H1 (cell line): ENCODE data around the gene RGL1. TPM values are rescaled to one million over a fixed set of nuclear protein-coding genes. Genes with fewer than 3 reads are reported as not detected.

ENCODE experiments used
- CTCF ChIA-PET: fragments of 300-600 bp; sonication (Branson Sonifier 250); formaldehyde crosslinking; loops from one replicate; lab custom pipeline; 2021; ENCODE audit not compliant: partially characterized antibody; lab: Charles Lee
- POLR2A ChIA-PET: fragments of 300-600 bp; sonication (Branson Sonifier 250); formaldehyde crosslinking; loops from one replicate; lab custom pipeline; 2021; ENCODE audit warnings: inconsistent platforms; ENCODE audit not compliant: partially characterized antibody; lab: Charles Lee
- DNase-seq, 2 experiments: peaks; one replicate each; pipeline versions ENCODE4 v3.0.0 to v3.0.0-alpha.2; 2010 to 2022; ENCODE audit warnings: low spot score in 2 of 2, low read depth in 1 of 2, mixed read lengths in 1 of 2
- FAIRE-seq: peaks from 2 replicates; lab custom pipeline; 2011; peaks lifted over from hg19 to GRCh38; lab: Jason Lieb, UNC
- H2AFZ ChIP-seq: 2 replicates; pipeline ENCODE4 v1.8.1; 2012; ENCODE audit warnings: low read length, inconsistent platforms
- H2AK5ac ChIP-seq: 2 replicates; pipeline ENCODE4 v1.6.1; 2013; ENCODE audit warnings: low read depth, low read length
- H2BK120ac ChIP-seq: replicated peaks from 2 replicates; pipeline ENCODE3; 2013; ENCODE audit warnings: low read depth, low read length, inconsistent platforms
- H2BK12ac ChIP-seq: 2 replicates; pipeline ENCODE4 v1.6.1; 2013; ENCODE audit warnings: low read depth, low read length
- H2BK15ac ChIP-seq: 2 replicates; pipeline ENCODE4 v1.6.1; 2013; ENCODE audit warnings: low read length
- H2BK20ac ChIP-seq: 2 replicates; pipeline ENCODE4 v1.6.1; 2013; ENCODE audit warnings: low read length
- H2BK5ac ChIP-seq: 2 replicates; pipeline ENCODE4 v1.6.1; 2013; ENCODE audit warnings: low read depth, low read length
- H3K14ac ChIP-seq: 2 replicates; pipeline ENCODE4 v1.6.1; 2013; ENCODE audit warnings: inconsistent platforms; ENCODE audit not compliant: insufficient read length
- H3K18ac ChIP-seq: 2 replicates; pipeline ENCODE4 v1.6.1; 2013; ENCODE audit warnings: low read length; ENCODE audit errors: extremely low read depth
- H3K23ac ChIP-seq: 2 replicates; pipeline ENCODE4 v1.6.1; 2013; ENCODE audit warnings: inconsistent platforms; ENCODE audit not compliant: insufficient read length
- H3K23me2 ChIP-seq: 2 replicates; pipeline ENCODE4 v1.6.1; 2013; ENCODE audit warnings: low read depth, low read length
- H3K27ac ChIP-seq: 2 replicates; pipeline ENCODE4 v1.6.1; 2011; ENCODE audit warnings: low read depth, low read length, inconsistent platforms
- H3K27me3 ChIP-seq, 4 experiments: replicated peaks in 1 of 4; 1 replicate in 1 of 4; 2 replicates in 3 of 4; pipeline versions ENCODE4 v1.6.1 to v1.8.1; 2011 to 2013; ENCODE audit warnings: low read length in 3 of 4, mild to moderate bottlenecking in 3 of 4, inconsistent platforms in 2 of 4, mixed read lengths in 2 of 4, moderate library complexity in 1 of 4; ENCODE audit not compliant: control insufficient read depth in 3 of 4, insufficient read depth in 3 of 4; ENCODE audit errors: extremely low read depth in 1 of 4
- H3K36me3 ChIP-seq, 4 experiments: 2 replicates each; pipeline versions ENCODE4 v1.6.1 to v1.8.1; 2011 to 2013; ENCODE audit warnings: mild to moderate bottlenecking in 4 of 4, low read length in 3 of 4, moderate library complexity in 2 of 4, control low read depth in 1 of 4, inconsistent platforms in 1 of 4; ENCODE audit not compliant: insufficient read depth in 4 of 4, control insufficient read depth in 2 of 4
- H3K4ac ChIP-seq: replicated peaks from 2 replicates; pipeline ENCODE3; 2013; ENCODE audit warnings: low read length, low read depth, mixed read lengths, inconsistent platforms; ENCODE audit not compliant: insufficient read length
- H3K4me1 ChIP-seq, 4 experiments: replicated peaks in 1 of 4; 1 replicate in 1 of 4; 2 replicates in 3 of 4; pipeline versions ENCODE4 v1.6.1 to v1.8.1; 2011 to 2013; ENCODE audit warnings: low read length in 3 of 4, inconsistent platforms in 2 of 4, mixed read lengths in 1 of 4; ENCODE audit not compliant: insufficient read depth in 4 of 4, control insufficient read depth in 3 of 4
- H3K4me2 ChIP-seq, 2 experiments: 2 replicates each; pipeline versions ENCODE4 v1.6.1 to v1.8.1; 2011 to 2013; ENCODE audit warnings: low read depth in 2 of 2, low read length in 2 of 2, control low read depth in 1 of 2, inconsistent platforms in 1 of 2, mild to moderate bottlenecking in 1 of 2; ENCODE audit not compliant: insufficient read depth in 1 of 2
- H3K4me3 ChIP-seq, 4 experiments: fragments of 200-600, 300-600 bp in 1 of 4; sonication (generic), shearing (Covaris generic), sonication (Bioruptor Twin) in 1 of 4; 2 replicates each; pipeline versions ENCODE4 v1.5.1 to v1.8.1; 2011 to 2016; ENCODE audit warnings: low read length in 4 of 4, low read depth in 3 of 4, control low read depth in 2 of 4, inconsistent platforms in 2 of 4, mild to moderate bottlenecking in 2 of 4, mixed read lengths in 1 of 4, moderate library complexity in 1 of 4; ENCODE audit not compliant: insufficient read depth in 2 of 4; ENCODE audit errors: extremely low read depth in 1 of 4
- H3K56ac ChIP-seq: replicated peaks from 2 replicates; pipeline ENCODE3; 2013; ENCODE audit warnings: low read depth, mild to moderate bottlenecking, mixed read lengths, low read length, inconsistent platforms; ENCODE audit not compliant: insufficient read length
- H3K79me1 ChIP-seq: 2 replicates; pipeline ENCODE4 v1.6.1; 2013; ENCODE audit warnings: low read depth, low read length, control low read depth
- H3K79me2 ChIP-seq, 2 experiments: 2 replicates each; pipeline versions ENCODE4 v1.6.1 to v1.8.1; 2012 to 2013; ENCODE audit warnings: low read length in 2 of 2, mild to moderate bottlenecking in 2 of 2, inconsistent platforms in 1 of 2; ENCODE audit not compliant: insufficient read depth in 2 of 2, control insufficient read depth in 1 of 2
- H3K9ac ChIP-seq, 4 experiments: replicated peaks in 1 of 4; 1 replicate in 1 of 4; 2 replicates in 3 of 4; pipeline versions ENCODE4 v1.6.1 to v1.8.1; 2011 to 2013; ENCODE audit warnings: low read depth in 3 of 4, low read length in 3 of 4, control low read depth in 2 of 4, mild to moderate bottlenecking in 2 of 4, moderate library complexity in 2 of 4, inconsistent platforms in 1 of 4; ENCODE audit errors: extremely low read depth in 1 of 4
- H3K9me3 ChIP-seq, 2 experiments: 2 replicates each; pipeline versions ENCODE4 v1.6.1 to v1.8.1; 2012 to 2013; ENCODE audit warnings: mild to moderate bottlenecking in 2 of 2, moderate library complexity in 2 of 2, control low read depth in 1 of 2, inconsistent platforms in 1 of 2, low read depth in 1 of 2, low read length in 1 of 2, mixed read lengths in 1 of 2; ENCODE audit not compliant: insufficient read depth in 2 of 2
- H4K20me1 ChIP-seq, 2 experiments: replicated peaks in 1 of 2; 2 replicates each; pipeline versions ENCODE3 to v1.8.1; 2011 to 2013; ENCODE audit warnings: inconsistent platforms in 2 of 2, low read length in 2 of 2, mild to moderate bottlenecking in 1 of 2; ENCODE audit not compliant: insufficient read depth in 2 of 2, control insufficient read depth in 1 of 2
- H4K5ac ChIP-seq: 2 replicates; pipeline ENCODE4 v1.6.1; 2013; ENCODE audit warnings: low read length, low read depth, mixed read lengths, inconsistent platforms; ENCODE audit not compliant: insufficient read length
- H4K8ac ChIP-seq: 2 replicates; pipeline ENCODE4 v1.8.0; 2013; ENCODE audit warnings: mild to moderate bottlenecking, moderate library complexity, low read length, inconsistent platforms; ENCODE audit not compliant: insufficient read depth; ENCODE audit errors: extremely low read depth
- H4K91ac ChIP-seq: replicated peaks from 2 replicates; pipeline ENCODE3; 2013; ENCODE audit warnings: low read length, mixed read lengths, inconsistent platforms; ENCODE audit not compliant: insufficient read length
- ASH2L ChIP-seq: fragments of 200-600, 300-600 bp; sonication (generic); IDR thresholded peaks from one replicate; pipeline ENCODE4 v1.7.1; 2017; ENCODE audit warnings: low read length
- BRCA1 ChIP-seq: IDR thresholded peaks from 2 replicates; pipeline ENCODE4 v1.6.1; 2012; ENCODE audit warnings: low read depth, low read length, improper control_type of control experiment
- CBX5 ChIP-seq: fragments of 300-800, 300-1000 bp; sonication (generic); IDR thresholded peaks from 2 replicates; pipeline ENCODE4 v1.7.1; 2016; ENCODE audit warnings: antibody characterized with exemption, low read length, low read depth
- CREB1 ChIP-seq: IDR thresholded peaks from 2 replicates; pipeline ENCODE4 v1.6.1; 2012; ENCODE audit warnings: inconsistent platforms
- E2F6 ChIP-seq: IDR thresholded peaks from 2 replicates; pipeline ENCODE4 v1.6.1; 2012; ENCODE audit warnings: inconsistent platforms
- JUND ChIP-seq: IDR thresholded peaks from 2 replicates; pipeline ENCODE4 v1.6.1; 2011; ENCODE audit warnings: mild to moderate bottlenecking, improper control_type of control experiment, low read length
- NANOG ChIP-seq: IDR thresholded peaks from 2 replicates; pipeline ENCODE4 v1.6.1; 2011; ENCODE audit warnings: low read length, low read depth, mild to moderate bottlenecking, inconsistent platforms; ENCODE audit not compliant: insufficient read depth, poor library complexity, severe bottlenecking
- POLR2A ChIP-seq, 2 experiments: IDR thresholded peaks; 1 replicate in 1 of 2; 2 replicates in 1 of 2; pipeline ENCODE4 v1.6.1; 2011; ENCODE audit warnings: low read depth in 2 of 2, low read length in 2 of 2, mild to moderate bottlenecking in 2 of 2; ENCODE audit errors: control extremely low read depth in 1 of 2
- POLR2AphosphoS5 ChIP-seq: IDR thresholded peaks from 2 replicates; pipeline ENCODE4 v1.6.1; 2011; ENCODE audit warnings: low read depth, low read length
- SIRT6 ChIP-seq: IDR thresholded peaks from one replicate; pipeline ENCODE4 v1.7.1; 2012; ENCODE audit warnings: low read length, inconsistent platforms
- SRF ChIP-seq: IDR thresholded peaks from 2 replicates; pipeline ENCODE4 v1.6.1; 2011; ENCODE audit warnings: mild to moderate bottlenecking, low read depth, low read length, moderate library complexity
- WGBS, 2 experiments: shearing (Covaris generic) in 1 of 2; methylation state at CpG; one replicate each; pipeline versions ENCODE4 v1.1.6 to v1.1.7; 2013 to 2015; ENCODE audit warnings: low lambda C conversion rate in 2 of 2, mixed read lengths in 2 of 2, inconsistent platforms in 1 of 2, low coverage in 1 of 2, missing lambda C conversion rate in 1 of 2; ENCODE audit not compliant: insufficient replicate concordance in 2 of 2, insufficient coverage in 1 of 2, insufficient read length in 1 of 2; ENCODE audit errors: extremely low coverage in 1 of 2, missing lambda C conversion rate in 1 of 2; 5-methylcytosine and 5-hydroxymethylcytosine counted together
- polyA plus RNA-seq, 7 experiments: library from polyadenylated mRNA; depleted of rRNA in 3 of 7; stranded (reverse) in 5 of 7; unstranded in 2 of 7; fragments of >200 nt in 5 of 7; fragments of 200-250 nt in 2 of 7; gene quantifications; 1 replicate in 5 of 7; 2 replicates in 1 of 7; 4 replicates in 1 of 7; pipeline versions ENCODE4 v1.2.1 to v1.2.3, GENCODE V29; 2011 to 2013; ENCODE audit warnings: missing spikeins in 2 of 7, mixed read lengths in 2 of 7
- total RNA-seq: library from RNA; stranded (reverse); fragmentation: NEBNext Ultra II Directional; extraction: Animal tissue kit (Norgen Biotek cat#: 25700); gene quantifications from 2 replicates; pipeline ENCODE4 v1.2.1, GENCODE V29; 2021

The RGL1 gene
- total and polyA plus RNA-seq, 2 of the 8 experiments (the other 6 are each of a cell fraction or from before 2014, with no cell fraction given): 0.98 to 2.4 TPM

GRCh38 chr1:183876309-183876708 is 71.4 kb downstream of the RGL1 start:
- H3K36me3 ChIP-seq: no peaks in the 10 kb centered on the region
- H3K56ac ChIP-seq: no peak overlapping the region
- no peak overlapping the region for H2BK120ac ChIP-seq
- WGBS, 2 experiments: 89% methylated on average over 4 of the region's 4 CpGs; no CpG with 5 or more reads in 1 of the 2 experiments
- no peak overlapping the region for H2AK5ac ChIP-seq
- FAIRE-seq (no peak), DNase-seq (no peak)
- no peaks in the 10 kb centered on the region for H3K79me2 ChIP-seq
- no peak overlapping the region for H4K5ac ChIP-seq
- TF ChIP-seq POLR2AphosphoS5: no peak
- no peak for TF ChIP-seq SRF
- no peak for TF ChIP-seq SIRT6
- TF ChIP-seq CREB1: no peak
- no peak for TF ChIP-seq BRCA1
- no peak for TF ChIP-seq NANOG
- no peak for TF ChIP-seq CBX5
- no peak for TF ChIP-seq E2F6
- no peak for TF ChIP-seq ASH2L
- TF ChIP-seq POLR2A (IDR thresholded peaks at IDR 0.05; ENCODE audit: control extremely low read depth in 1 of 2, low read depth in 2 of 2, low read length in 2 of 2): no peak
- no peak for TF ChIP-seq JUND
- H3K9me3 ChIP-seq: no peaks in the 10 kb centered on the region
- H4K91ac ChIP-seq: no peak overlapping the region
- no peak overlapping the region for H3K18ac ChIP-seq
- H2AFZ ChIP-seq: no peak overlapping the region
- no peaks in the 10 kb centered on the region for H3K79me1 ChIP-seq
- H2BK5ac ChIP-seq: no peak overlapping the region
- no peak overlapping the region for H3K27ac ChIP-seq
- no peak overlapping the region for H3K23ac ChIP-seq
- no peak overlapping the region for H2BK20ac ChIP-seq
- H3K4me1 ChIP-seq: peaks cover 0 to 3% (median 2%) of the 10 kb centered on the region in 4 experiments; a peak in 3 of 7 replicates
- CTCF ChIA-PET: no interaction called here
- H3K27me3 ChIP-seq: no peaks in the 10 kb centered on the region
- POLR2A ChIA-PET: no interaction called here
- no peaks in the 10 kb centered on the region for H3K23me2 ChIP-seq
- H4K20me1 ChIP-seq: no peaks in the 10 kb centered on the region
- no peak overlapping the region for H2BK15ac ChIP-seq
- H4K8ac ChIP-seq: no peak overlapping the region
- no peak overlapping the region for H3K4me3 ChIP-seq
- no peak overlapping the region for H3K4me2 ChIP-seq
- H3K9ac ChIP-seq: no peak overlapping the region
- H3K14ac ChIP-seq: no peak overlapping the region
- no peak overlapping the region for H2BK12ac ChIP-seq
- H3K4ac ChIP-seq: no peak overlapping the region
